Ovary (tissue), 9 donors: ENCODE measurements around the gene NDUFA13. TPM values are rescaled to one million over a fixed set of nuclear protein-coding genes. Genes with fewer than 3 reads are reported as not detected.

Experiments used
- DNase-seq, 5 donors: peaks; one replicate each; pipeline ENCODE4 v3.0.0-alpha.2; 2019 to 2020
- H3K27ac ChIP-seq, 2 donors: fragments of 200-600 bp; one replicate each; pipeline versions ENCODE4 v1.5.1 to v1.8.0; 2019 to 2022
- H3K27me3 ChIP-seq: fragments of 200-600 bp; one replicate; pipeline ENCODE4 v1.8.0; 2022
- H3K36me3 ChIP-seq: fragments of 200-600 bp; sonication (generic); one replicate; pipeline ENCODE4 v1.5.1; 2019
- H3K4me1 ChIP-seq: one replicate; pipeline ENCODE4 v1.8.1; 2013; ENCODE audit warnings: mild to moderate bottlenecking, moderate library complexity; ENCODE audit not compliant: insufficient read depth
- H3K4me3 ChIP-seq: fragments of 200-600 bp; sonication (generic); one replicate; pipeline ENCODE4 v1.5.1; 2017
- H3K9me3 ChIP-seq, 2 donors: fragments of 200-600 bp in 1 of 2; sonication (generic) in 1 of 2; one replicate each; pipeline versions ENCODE4 v1.5.1 to v1.8.1; 2013 to 2019; ENCODE audit warnings: mild to moderate bottlenecking in 1 of 2, moderate library complexity in 1 of 2
- CTCF ChIP-seq, 3 donors: fragments of 450-650 bp in 2 of 3; fragments of 200-600 bp in 1 of 3; IDR thresholded peaks; one replicate each; pipeline versions ENCODE4 v1.5.1 to v1.8.0; 2016 to 2022; ENCODE audit warnings: antibody characterized with exemption in 3 of 3, mild to moderate bottlenecking in 1 of 3
- EP300 ChIP-seq: sonication (generic); formaldehyde crosslinking; IDR thresholded peaks from one replicate; pipeline ENCODE4 v1.6.1; 2017; ENCODE audit warnings: antibody characterized with exemption
- POLR2A ChIP-seq: fragments of 450-650 bp; IDR thresholded peaks from one replicate; pipeline ENCODE4 v1.6.1; 2017; ENCODE audit warnings: antibody characterized with exemption, mild to moderate bottlenecking, moderate library complexity
- WGBS, 3 donors: extraction: QIAGEN DNeasy Blood & Tissue Kit in 1 of 3; methylation state at CpG; one replicate each; pipeline versions ENCODE4 v1.1.5 to v1.1.7; 2013 to 2017; 5-methylcytosine and 5-hydroxymethylcytosine counted together
- intact Hi-C, 4 donors: fragments of 100-400 bp; cut with DNase I; formaldehyde crosslinking; loops; one replicate each; pipeline versions ENCODE4 v1.11.0 to v1.15.1; 2022 to 2023
- polyA plus RNA-seq, 2 donors: library from polyadenylated mRNA; stranded (reverse); fragments of 200-250 nt in 1 of 2; fragments of 350-450 nt in 1 of 2; fragmentation: Illumina TruSeq in 1 of 2; extraction: RNeasy Lipid Tissue Mini Kit (QIAGEN cat#74804) in 1 of 2; gene quantifications; one replicate each; pipeline ENCODE4 v1.2.3, GENCODE V29; 2013 to 2014
- total RNA-seq, 7 donors: library from RNA; depleted of rRNA in 2 of 7; stranded (reverse); fragments of >200 nt in 2 of 7; fragmentation: NEBNext Ultra II Directional in 3 of 7; extraction: Animal tissue kit (Norgen Biotek cat#: 25700) in 3 of 7; gene quantifications; one replicate each; pipeline versions ENCODE4 v1.1.0 to v1.2.4, GENCODE V29; 2016 to 2023
- donor health status: DM: no; HTN: no; CAD: no; lungs with moderate emphysema.
- donor health status: DM: no; HTN: no; CAD: no.
- donor health status: Bipolar disorder and iron deficiency.
- donor health status: DM: yes; HTN: yes; CAD: no.
- donor health status: DM: no; HTN: no; CAD: no.
- donor health status: DM: yes; HTN: yes; CAD: no.

The NDUFA13 gene
- total and polyA plus RNA-seq, 9 donors = 33.5 to 291 (median 202) TPM

GRCh38 chr19:19546751-19547162 lies 30.7 kb downstream of the NDUFA13 start:
- Histone ChIP-seq H3K4me3 (no peak overlapping the region), H3K4me1 (no peaks in the 10 kb centered on the region), H3K36me3 (no peaks in the 10 kb centered on the region), H3K9me3 (no peaks in the 10 kb centered on the region), H3K27ac (no peak overlapping the region), H3K27me3 (no peaks in the 10 kb centered on the region)
- TF ChIP-seq POLR2A = no peak
- TF ChIP-seq CTCF (IDR thresholded peaks at IDR 0.05) = no peak
- TF ChIP-seq EP300 = no peak
- DNase-seq = no peak
- WGBS, 3 donors = 41 to 69% (median 62%) methylated on average over 10 to 19 of the region's 19 CpGs
- intact Hi-C loops = no loop called here

- intact Hi-C loops = no loop called here
- H3K4me3 ChIP-seq = no peak overlapping the region
- 72 to 81% (median 81%) methylated on average over 13 to 15 of the region's 15 CpGs for WGBS, 3 donors
- no peaks in the 10 kb centered on the region for H3K9me3 ChIP-seq
- no peaks in the 10 kb centered on the region for H3K4me1 ChIP-seq
- no peak overlapping the region for H3K27ac ChIP-seq
- DNase-seq = no peak
- no peaks in the 10 kb centered on the region for H3K27me3 ChIP-seq
- no peaks in the 10 kb centered on the region for H3K36me3 ChIP-seq
- TF ChIP-seq CTCF (IDR thresholded peaks at IDR 0.05) = no peak
- TF ChIP-seq POLR2A = no peak
- TF ChIP-seq EP300 = no peak
Measured at GRCh38 chr19:19547674-19548336, 31.8 kb downstream of the NDUFA13 start.

GRCh38 chr19:19548915-19549759 lies 33.1 kb downstream of the NDUFA13 start:
- 63 to 71% (median 64%) methylated on average over 13 of the region's 13 CpGs for WGBS, 3 donors
- Histone ChIP-seq H3K4me3 (no peak overlapping the region), H3K27me3 (no peaks in the 10 kb centered on the region), H3K9me3 (no peaks in the 10 kb centered on the region), H3K4me1 (no peaks in the 10 kb centered on the region), H3K27ac (no peak overlapping the region), H3K36me3 (no peaks in the 10 kb centered on the region)
- intact Hi-C loops = no loop called here
- no peak for DNase-seq
- TF ChIP-seq CTCF (IDR thresholded peaks at IDR 0.05) = no peak

- H3K36me3 ChIP-seq = no peaks in the 10 kb centered on the region
- H3K9me3 ChIP-seq = no peaks in the 10 kb centered on the region
- TF ChIP-seq CTCF (IDR thresholded peaks at IDR 0.05) (no peak), EP300 (no peak), POLR2A (no peak)
- intact Hi-C loops = no loop called here
- H3K4me3 ChIP-seq = no peak overlapping the region
- no peak overlapping the region for H3K27ac ChIP-seq
- H3K4me1 ChIP-seq = no peaks in the 10 kb centered on the region
- H3K27me3 ChIP-seq = no peaks in the 10 kb centered on the region
- WGBS, 3 donors = 34 to 52% (median 38%) methylated on average over 20 to 23 of the region's 23 CpGs
- DNase-seq = no peak
Measured at GRCh38 chr19:19549804-19550464, 33.9 kb downstream of the NDUFA13 start.
